ENCODE data around the gene PLEKHB1. TPM values are rescaled to one million over a fixed set of nuclear protein-coding genes. Genes with fewer than 3 reads are reported as not detected.

Gene PLEKHB1
- total RNA-seq, 1 experiment from 2014 or later = 37.1 TPM

DNA sequence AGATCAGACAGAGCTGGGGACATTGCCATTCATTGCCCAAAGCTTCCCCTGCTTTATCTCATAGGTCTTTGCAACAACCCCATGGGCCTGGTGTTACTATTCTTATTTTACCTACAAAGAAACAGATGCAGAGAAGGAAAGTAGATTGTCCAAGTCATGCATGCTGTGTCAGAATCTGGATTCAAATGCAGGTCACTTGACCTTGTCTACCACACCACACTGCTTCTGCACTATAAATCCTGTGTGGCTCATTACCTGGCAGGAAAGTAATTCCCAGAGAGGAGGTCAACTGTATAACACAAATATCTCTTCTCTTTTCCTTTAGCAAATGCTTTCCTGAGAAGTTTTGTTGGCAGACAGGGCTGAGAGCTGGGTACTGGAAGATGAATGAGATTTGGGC is 18.5 kb downstream of the PLEKHB1 start:
- H3K27me3 ChIP-seq (ENCODE audit: insufficient read depth, low read length) = peaks cover 3% of the 10 kb centered on the region; the same call in 1 of the 2 replicates
- no peak overlapping the region for H2BK20ac ChIP-seq (ENCODE audit: low read depth, low read length, poor library complexity, severe bottlenecking)
- no peak overlapping the region for H2BK15ac ChIP-seq (ENCODE audit: low read depth, low read length)
- no peak overlapping the region for H3K56ac ChIP-seq (ENCODE audit: insufficient read length, low read depth, low read length)
- H3K79me2 ChIP-seq (ENCODE audit: insufficient read depth, low read length) = no peaks in the 10 kb centered on the region
- Mint-ChIP-seq H3K4me3 (no peak overlapping the region), H3K27ac (no peak overlapping the region), H3K36me3 (ENCODE audit: insufficient read depth in 1 of 3, low read depth in 3 of 3) (peaks cover 0 to 7% (median 0%) of the 10 kb centered on the region in 3 experiments; a peak in 2 of 7 replicates), H3K9me3 (no peaks in the 10 kb centered on the region; a peak in 1 of 5 replicates), H3K27me3 (ENCODE audit: low read depth) (peaks cover 16% of the 10 kb centered on the region), H3K4me1 (peaks cover 16 to 18% of the 10 kb centered on the region in 2 experiments)
- no peak overlapping the region for H4K5ac ChIP-seq (ENCODE audit: insufficient read length, low read depth, low read length)
- H2BK5ac ChIP-seq (ENCODE audit: insufficient read length, low read length) = no peak overlapping the region
- no peak overlapping the region for H3K9ac ChIP-seq (ENCODE audit: extremely low read depth, insufficient read length, low read length)
- no peak overlapping the region for H2AK5ac ChIP-seq (ENCODE audit: insufficient read length, low read length)
- H4K91ac ChIP-seq (ENCODE audit: insufficient read length, low read depth, low read length) = no peak overlapping the region
- H3K23ac ChIP-seq (ENCODE audit: insufficient read length, low read depth, low read length) = no peak overlapping the region
- H3K23me2 ChIP-seq (ENCODE audit: insufficient read length, low read depth, low read length, poor library complexity, severe bottlenecking) = peaks cover 6% of the 10 kb centered on the region
- no peak overlapping the region for H3K4ac ChIP-seq (ENCODE audit: low read depth, low read length)
- no peak overlapping the region for H3K14ac ChIP-seq (ENCODE audit: insufficient read depth, low read length)
- DNase-seq = no peak
- H2BK120ac ChIP-seq (ENCODE audit: low read depth, low read length, poor library complexity, severe bottlenecking) = no peak overlapping the region
- no peak overlapping the region for H3K27ac ChIP-seq (ENCODE audit: insufficient read length, low read depth, low read length)
- H3K4me2 ChIP-seq (ENCODE audit: insufficient read depth, insufficient read length, low read length) = no peak overlapping the region
- no peak overlapping the region for H3T11ph ChIP-seq (ENCODE audit: low read length)
- H3K79me1 ChIP-seq (ENCODE audit: insufficient read depth, low read depth, low read length, poor library complexity, severe bottlenecking) = no peaks in the 10 kb centered on the region
- H2BK12ac ChIP-seq (ENCODE audit: insufficient read length, low read depth, low read length) = no peak overlapping the region
- H4K8ac ChIP-seq (replicated peaks; ENCODE audit: insufficient read length, low read depth, low read length) = no peak overlapping the region
- H3K18ac ChIP-seq (ENCODE audit: insufficient read length, low read depth, low read length) = no peak overlapping the region
- H3K9me3 ChIP-seq (ENCODE audit: control insufficient read depth, low read depth, low read length) = no peaks in the 10 kb centered on the region
- no peak overlapping the region for H2AFZ ChIP-seq (ENCODE audit: low read length)
- no peak for TF ChIP-seq CTCF (conservative IDR thresholded peaks at IDR 0.05)
- no peaks in the 10 kb centered on the region for H4K20me1 ChIP-seq (ENCODE audit: control insufficient read depth, insufficient read depth, insufficient read length)
- H3K4me1 ChIP-seq (ENCODE audit: insufficient read depth, low read length) = no peaks in the 10 kb centered on the region; the same call in 1 of the 2 replicates

Measured in H9 (cell line).